RCC 7860 (cell line): ENCODE measurements around the gene CCDC106.

Experiments
- DNase-seq: peaks from one replicate; pipeline ENCODE4 v3.0.0-alpha.2; 2015; ENCODE audit warnings: low spot score
- FAIRE-seq: peaks from 2 replicates; lab custom pipeline; 2012; peaks lifted over from hg19 to GRCh38; lab: Jason Lieb, UNC

CCDC106 gene

GRCh38 chr19:55693336-55693974 lies 45.4 kb downstream of the CCDC106 start:
- FAIRE-seq (no peak), DNase-seq (no peak)

DNA sequence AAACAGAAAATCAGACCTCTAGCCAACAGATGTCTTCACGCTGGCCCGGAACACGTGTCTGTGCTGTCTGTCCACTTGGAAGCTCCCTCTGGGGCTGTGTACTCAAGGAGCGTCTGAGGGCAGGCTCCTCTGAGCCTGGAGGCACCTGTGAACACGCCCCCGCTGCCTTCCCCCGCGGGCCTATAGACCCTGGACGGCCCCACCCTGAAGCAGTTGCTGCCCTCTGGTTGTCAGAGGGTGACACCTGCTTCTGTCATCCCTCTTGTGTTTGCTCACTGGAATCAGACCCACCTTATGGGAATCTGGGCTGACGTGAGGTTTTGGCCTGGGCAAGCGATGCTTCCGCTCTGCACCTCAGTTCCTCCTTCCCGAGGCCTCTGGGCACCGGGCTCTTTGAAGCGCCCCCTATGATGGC lies 46.2 kb downstream of the CCDC106 start:
- no peak for FAIRE-seq
- no peak for DNase-seq

- no peak for FAIRE-seq
- DNase-seq, result no peak
Measured at GRCh38 chr19:55694656-55695491, 46.9 kb downstream of the CCDC106 start.

DNA sequence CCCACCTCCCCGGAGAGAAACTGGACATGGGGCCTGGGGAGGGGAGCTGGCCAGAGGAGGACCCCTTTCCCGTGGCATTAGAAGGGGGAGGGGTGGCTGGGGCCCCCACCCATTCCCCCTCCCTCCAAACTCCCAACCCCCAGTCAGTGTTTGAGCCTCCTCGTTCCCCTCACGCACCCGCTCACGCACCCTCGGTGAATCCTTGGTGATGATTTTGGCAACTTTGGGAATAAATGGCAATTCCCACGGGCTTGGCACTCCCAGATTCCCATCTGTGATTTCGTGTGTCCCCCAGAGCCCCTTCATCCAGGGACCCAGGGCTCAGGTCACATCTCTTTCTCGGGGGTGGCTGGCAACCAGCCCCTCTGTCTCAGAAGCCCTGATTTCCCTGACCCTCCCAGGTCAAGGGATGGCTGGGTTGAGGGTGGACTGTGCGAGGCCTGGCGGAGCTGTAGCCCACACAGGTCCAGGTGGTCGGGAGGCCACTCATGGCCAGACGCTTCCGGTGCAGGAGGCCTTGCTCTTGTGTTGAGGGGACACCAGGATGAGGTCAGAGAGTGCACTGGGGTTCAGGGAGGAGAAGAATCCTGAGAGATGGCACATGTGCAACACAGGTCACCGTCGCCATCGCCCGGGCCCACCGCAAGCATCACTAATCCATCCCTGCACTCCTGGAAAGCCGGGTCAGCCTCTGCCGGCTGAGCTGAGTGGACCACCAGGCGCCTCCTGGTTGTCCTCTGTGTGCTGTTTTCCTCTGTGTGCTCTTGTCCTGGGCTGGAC lies 47.7 kb downstream of the CCDC106 start:
- no peak for FAIRE-seq

DNA sequence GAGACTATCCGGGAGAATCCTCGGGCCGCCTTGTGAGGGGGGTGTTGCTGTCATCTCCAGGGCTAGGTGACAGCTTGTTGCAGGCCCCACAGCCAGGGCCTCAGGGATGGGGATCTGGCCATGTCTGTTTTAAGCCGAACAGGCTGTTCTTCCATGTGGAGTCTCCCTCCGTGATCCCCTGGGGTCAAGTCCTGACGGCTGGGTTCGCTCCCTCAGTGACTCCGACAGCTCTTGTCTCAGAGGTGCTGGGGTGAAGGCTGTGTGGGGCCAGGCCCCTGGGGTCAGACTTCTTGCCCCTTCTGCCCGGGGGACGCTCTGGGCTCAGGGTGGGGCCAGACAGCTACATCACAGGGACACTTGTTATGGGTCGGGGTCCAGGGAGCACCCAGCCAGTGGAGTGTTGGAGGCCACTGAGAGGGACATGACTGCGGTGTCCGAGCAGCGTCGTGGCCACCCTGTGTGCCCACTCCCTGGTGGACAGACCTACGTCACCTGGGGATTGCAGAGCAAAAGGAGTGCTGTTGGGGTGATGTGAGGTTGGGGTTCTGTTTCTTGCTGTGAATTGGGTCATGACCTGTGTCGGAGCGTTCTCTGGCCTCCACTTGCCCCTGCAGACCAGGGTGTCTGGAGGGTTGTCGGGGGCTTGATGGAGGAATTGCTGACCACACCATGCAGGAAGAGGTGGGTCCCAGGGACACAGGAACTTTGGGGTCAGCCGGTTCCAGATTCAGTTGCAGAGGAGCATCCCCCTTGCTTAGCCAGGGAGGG lies 48.5 kb downstream of the CCDC106 start:
- no peak for DNase-seq
- no peak for FAIRE-seq

More for the DNA sequence above, 47.7 kb downstream of the CCDC106 start:
- DNase-seq, result no peak

DNA sequence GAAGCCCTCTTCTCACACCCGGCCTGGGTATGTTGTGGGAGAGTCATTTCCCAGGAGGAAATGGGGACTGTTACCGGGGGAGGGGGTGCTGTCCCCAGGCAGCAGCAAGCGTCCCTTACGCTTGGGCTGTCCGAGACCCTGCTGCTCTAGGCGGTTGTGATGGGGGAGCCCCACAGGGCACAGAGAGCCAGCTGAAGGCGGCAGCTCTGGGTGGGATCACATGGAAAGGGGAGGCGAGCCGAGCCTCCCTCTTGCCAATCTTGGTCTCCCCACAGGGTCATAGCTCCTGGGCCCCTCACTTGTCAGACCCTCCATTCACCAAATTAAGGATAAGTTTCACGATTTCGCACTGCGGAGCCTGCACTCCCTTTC lies 49.0 kb downstream of the CCDC106 start:
- FAIRE-seq, result no peak

GRCh38 chr19:55697698-55698097 lies 49.7 kb downstream of the CCDC106 start:
- no peak for DNase-seq

More for the DNA sequence above, 49.0 kb downstream of the CCDC106 start:
- no peak for DNase-seq

DNA sequence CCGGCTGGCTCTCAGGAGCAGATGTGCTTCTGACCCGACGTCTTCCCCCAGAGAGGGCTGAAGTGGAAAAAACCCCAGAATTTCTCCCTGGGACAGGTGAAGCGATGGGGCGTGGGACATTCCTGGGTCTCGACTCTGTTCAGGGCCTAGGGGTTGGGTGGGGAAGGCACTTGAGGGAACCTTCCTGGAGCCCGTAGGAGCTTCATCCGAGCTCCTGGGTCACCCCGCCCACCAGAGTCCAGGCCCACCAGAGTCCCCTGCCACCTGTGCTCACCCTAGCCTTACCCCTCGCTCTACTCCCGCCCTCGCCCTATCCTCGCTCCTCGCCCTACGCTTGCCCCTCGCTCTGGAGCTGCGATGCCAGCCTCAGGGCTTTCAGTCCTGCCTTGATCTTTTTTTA lies 50.2 kb downstream of the CCDC106 start:
- FAIRE-seq (no peak), DNase-seq (no peak)

More at GRCh38 chr19:55697698-55698097, 49.7 kb downstream of the CCDC106 start:
- no peak for FAIRE-seq

- DNase-seq (no peak), FAIRE-seq (no peak)
Measured at GRCh38 chr19:55699221-55699620, 51.2 kb downstream of the CCDC106 start.

DNA sequence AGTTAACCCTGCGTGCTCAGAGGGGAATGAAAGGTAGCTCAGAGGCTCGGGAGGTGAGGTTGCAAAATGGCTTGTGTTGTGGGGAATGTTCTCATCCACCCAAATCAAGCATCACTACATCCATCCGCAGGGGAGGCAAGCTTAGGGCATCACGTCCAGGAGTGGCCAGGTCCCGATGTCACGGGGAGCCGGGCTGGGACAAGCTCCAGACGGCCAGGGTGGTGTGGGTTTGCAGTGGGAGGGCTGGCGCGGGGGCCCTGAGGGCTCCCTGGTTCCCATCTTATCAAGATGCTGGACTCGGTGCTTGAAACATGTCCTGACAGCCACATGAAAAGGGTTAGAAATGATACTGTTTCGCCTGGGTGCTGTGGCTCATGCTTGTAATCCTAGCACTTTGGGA lies 52.8 kb downstream of the CCDC106 start:
- FAIRE-seq (no peak), DNase-seq (no peak)

GRCh38 chr19:55702131-55702627 lies 54.2 kb downstream of the CCDC106 start:
- DNase-seq, result no peak
- FAIRE-seq, result no peak
